Ecto neural progenitor cell (in vitro differentiated cells): ENCODE data around the gene TET2.

Source experiments
- DNase-seq: peaks from one replicate; pipeline ENCODE4 v3.0.0-alpha.2; 2018; ENCODE audit warnings: low spot score

TET2 gene

DNA sequence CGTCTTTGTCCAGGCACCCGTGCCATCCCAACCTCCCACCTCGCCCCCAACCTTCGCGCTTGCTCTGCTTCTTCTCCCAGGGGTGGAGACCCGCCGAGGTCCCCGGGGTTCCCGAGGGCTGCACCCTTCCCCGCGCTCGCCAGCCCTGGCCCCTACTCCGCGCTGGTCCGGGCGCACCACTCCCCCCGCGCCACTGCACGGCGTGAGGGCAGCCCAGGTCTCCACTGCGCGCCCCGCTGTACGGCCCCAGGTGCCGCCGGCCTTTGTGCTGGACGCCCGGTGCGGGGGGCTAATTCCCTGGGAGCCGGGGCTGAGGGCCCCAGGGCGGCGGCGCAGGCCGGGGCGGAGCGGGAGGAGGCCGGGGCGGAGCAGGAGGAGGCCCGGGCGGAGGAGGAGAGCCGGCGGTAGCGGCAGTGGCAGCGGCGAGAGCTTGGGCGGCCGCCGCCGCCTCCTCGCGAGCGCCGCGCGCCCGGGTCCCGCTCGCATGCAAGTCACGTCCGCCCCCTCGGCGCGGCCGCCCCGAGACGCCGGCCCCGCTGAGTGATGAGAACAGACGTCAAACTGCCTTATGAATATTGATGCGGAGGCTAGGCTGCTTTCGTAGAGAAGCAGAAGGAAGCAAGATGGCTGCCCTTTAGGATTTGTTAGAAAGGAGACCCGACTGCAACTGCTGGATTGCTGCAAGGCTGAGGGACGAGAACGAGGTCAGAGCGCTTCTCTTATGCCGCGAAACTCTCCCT lies at the start of gene TET2:
Gene TET2, plus strand, starts transcription at position 601 of the 740 bp plus-strand sequence. CDS start 87,067 bp downstream, outside the sequence.
- peak; percentile 81 for DNase-seq

- no peak for DNase-seq
Observed at GRCh38 chr4:105102016-105102415, 44.7 kb upstream of the TET2 start.

DNA sequence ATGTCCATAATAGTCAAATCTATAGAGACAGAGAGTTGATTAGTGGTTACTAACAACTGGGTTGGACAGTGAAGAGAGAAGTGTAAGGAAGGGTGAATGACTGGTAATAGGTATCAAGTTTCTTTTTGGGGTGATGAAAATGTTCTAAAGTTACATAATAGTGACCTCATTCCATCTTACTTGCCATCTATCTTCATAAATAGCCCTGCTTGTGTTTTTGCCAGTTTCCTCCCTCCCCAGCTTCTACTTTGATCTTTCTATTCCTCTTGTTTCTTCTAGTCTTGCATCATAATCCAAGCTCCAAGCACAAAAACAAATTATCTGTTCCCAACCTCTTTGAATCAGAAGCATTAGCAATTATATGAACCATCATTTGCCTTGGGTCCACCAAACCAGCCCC lies 40.2 kb upstream of the TET2 start:
- DNase-seq, result no peak

GRCh38 chr4:105107095-105107856 lies 39.4 kb upstream of the TET2 start:
- no peak for DNase-seq

- no peak for DNase-seq
Observed at GRCh38 chr4:105108971-105109370, 37.7 kb upstream of the TET2 start.

- no peak for DNase-seq
Observed at GRCh38 chr4:105112274-105112673, 34.4 kb upstream of the TET2 start.

- DNase-seq, result no peak
Observed at GRCh38 chr4:105113800-105114199, 32.9 kb upstream of the TET2 start.

GRCh38 chr4:105116616-105117319 lies 29.9 kb upstream of the TET2 start:
- DNase-seq, result no peak

DNA sequence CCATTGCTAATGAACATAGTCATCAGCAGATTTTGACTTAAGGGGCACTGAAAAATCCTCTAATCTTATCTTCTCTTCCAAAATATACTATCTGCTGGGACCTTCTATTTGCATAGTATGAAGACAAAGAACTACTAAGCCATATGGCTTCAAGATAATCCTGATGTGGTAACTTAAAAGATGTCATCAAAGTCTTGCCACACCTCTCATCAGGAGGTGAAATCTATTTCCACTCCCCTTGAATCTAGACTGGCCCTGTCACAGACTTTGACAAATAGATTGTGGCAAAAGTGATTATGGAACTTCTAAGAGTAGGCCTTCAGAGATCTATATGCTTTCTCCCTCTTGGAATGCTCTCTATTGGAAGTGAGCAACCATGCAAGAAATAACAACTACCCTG lies 27.3 kb upstream of the TET2 start:
- DNase-seq, result no peak

DNA sequence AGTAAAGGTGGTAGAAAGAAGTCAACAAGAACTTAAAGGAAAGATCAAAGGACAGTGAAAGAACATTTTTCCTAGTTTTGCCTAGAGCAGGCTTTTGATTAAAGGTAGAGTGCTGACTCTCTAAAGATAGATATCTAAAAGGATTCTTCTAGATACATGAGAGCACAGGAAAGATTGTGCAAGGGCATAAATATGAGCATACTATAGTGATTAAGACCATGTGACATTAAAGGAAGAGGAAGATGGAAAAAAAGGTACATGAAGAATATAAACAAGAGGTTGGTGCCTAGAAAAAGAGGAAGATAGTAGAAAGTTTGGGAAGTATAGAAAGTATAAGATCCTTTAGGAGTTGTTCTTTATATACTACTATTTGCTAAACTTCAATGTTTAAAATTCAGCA lies 26.1 kb upstream of the TET2 start:
- no peak for DNase-seq

DNA sequence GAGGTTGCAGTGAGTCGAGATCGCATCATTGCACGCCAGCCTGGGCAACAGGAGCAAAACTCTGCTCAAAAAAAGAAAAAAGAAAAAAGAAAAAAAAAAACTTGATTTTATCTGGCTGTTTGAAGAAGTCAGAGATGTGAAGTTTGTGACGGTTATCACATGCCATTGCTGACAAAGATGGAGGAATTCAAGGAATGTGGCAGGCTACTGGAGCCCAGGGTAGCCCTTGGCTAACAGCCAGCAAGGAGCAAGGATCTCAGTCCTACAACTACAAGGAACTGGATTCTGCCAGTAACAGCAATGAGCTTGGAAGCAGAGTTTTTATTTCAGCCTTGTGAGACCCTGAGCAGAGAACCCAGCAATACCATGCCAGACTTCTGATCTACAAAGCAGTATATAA lies 24.3 kb upstream of the TET2 start:
- DNase-seq, result no peak

DNA sequence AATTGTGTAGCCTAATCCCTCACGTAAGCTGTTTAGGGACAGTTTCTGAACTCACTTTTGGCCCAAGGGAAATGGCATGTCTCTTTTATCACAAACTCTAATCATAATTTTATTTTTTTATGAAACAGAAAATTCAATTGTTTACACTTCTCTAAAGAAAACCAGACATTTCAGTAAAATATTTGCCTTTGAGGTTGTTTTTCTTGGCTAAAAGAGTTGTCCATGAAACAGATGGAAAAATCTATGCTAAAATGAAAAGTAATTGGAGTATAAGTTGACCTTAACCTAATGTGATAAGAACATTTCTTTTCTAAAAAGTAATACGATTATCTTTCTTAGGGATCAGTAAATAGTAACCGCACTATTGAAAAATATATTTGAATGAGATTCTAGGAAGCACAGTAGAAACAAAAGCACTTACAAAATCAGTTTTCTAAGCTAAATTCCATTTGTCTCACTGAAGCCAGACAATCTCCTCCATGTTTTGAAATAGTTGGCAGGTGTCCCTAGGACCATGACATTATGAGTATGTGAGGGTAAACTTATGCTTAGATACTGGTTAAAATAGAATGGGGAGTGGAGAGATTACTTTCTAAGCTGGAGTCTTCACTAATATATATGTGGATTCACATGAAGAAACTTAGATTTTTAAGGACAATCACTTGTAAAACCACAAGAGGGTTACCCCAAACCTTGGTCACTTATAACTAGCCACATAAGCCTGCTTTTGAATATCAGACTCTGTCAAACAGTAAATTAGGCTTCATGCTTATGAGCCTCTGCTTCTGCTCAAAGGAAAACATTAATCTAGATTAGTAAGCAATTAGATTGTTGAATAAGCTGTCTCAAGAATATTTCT lies 20.1 kb upstream of the TET2 start:
- no peak for DNase-seq

GRCh38 chr4:105127170-105127445 lies 19.6 kb upstream of the TET2 start:
- DNase-seq, result no peak

DNA sequence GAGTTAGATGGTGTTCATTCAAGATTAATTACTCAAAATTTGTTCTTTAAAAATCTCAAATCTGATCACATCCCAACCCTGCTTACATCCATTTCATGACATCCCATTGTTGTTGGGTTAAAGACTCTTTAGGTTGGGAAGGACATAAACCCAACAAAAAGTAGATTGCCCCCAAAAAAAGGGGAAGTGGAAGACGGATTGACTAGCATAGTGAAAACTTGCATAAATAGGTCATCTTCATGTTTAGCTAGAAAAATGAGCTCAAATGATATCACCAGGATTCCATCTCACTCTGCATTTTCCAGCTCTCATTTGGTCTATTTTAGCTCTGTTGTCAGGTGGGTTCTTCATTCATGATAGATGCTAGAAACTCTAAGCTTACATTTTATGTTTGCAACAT lies 18.5 kb upstream of the TET2 start:
- no peak for DNase-seq

- DNase-seq, result no peak
Observed at GRCh38 chr4:105129286-105130040, 17.2 kb upstream of the TET2 start.

GRCh38 chr4:105130945-105131344 lies 15.7 kb upstream of the TET2 start:
- DNase-seq, result no peak

- DNase-seq, result no peak
Observed at GRCh38 chr4:105133976-105134375, 12.7 kb upstream of the TET2 start.

DNA sequence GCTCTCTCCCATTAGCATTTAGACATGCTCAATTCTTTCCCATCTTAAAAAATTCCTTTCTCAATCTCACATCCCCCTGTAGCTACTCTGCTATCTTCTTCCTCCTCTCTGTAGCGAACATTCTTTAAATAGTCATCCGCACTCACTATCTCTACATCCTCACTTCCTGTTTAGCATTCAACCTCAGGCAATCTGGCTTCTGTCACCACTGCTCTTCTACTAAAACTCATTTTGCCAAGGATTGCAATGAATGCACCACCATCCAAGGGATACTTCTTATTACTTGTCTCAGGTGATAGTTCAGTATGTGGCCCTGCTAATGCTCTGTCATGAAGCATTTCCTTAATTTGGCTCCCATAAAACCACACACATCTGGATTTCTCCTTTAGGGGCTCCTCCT lies 10.9 kb upstream of the TET2 start:
- no peak for DNase-seq

- DNase-seq, result no peak
Observed at GRCh38 chr4:105137121-105137875, 9.4 kb upstream of the TET2 start.

DNA sequence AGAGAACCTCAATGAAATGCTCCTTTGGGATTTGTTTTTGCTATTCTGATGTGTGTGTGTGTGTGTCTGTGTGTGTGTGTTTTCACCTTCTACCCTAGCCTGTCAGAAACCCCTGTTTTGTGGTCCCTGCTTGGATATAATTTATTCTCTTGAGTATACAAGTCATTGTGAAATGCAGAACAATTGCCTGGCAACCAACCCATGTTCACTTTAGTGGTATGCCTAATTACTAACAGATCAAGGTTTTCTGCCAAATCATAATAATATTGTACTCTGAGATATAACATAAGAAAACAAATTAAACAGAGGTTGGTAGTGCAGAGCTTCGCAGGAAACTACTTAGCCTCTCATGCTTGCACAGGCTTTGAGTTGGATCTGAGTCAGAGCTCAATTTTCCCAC lies 7.0 kb upstream of the TET2 start:
- no peak for DNase-seq
